Activated T-helper 1 cell treated with anti-CD3 and anti-CD28 coated beads, Interleukin-2, amount 50 U/mL, for 16 hours (primary cell): ENCODE data around the gene LAYN.

Source experiments
- DNase-seq, 2 donors: peaks; one replicate each; pipeline ENCODE4 v3.0.0-alpha.2; 2020; ENCODE audit warnings: low read depth in 1 of 2, low spot score in 1 of 2

The LAYN gene

GRCh38 chr11:111531136-111531535, 9.4 kb upstream of the LAYN start:
- DNase-seq, result no peak

- no peak for DNase-seq
Observed at GRCh38 chr11:111531687-111532364, 8.7 kb upstream of the LAYN start.

DNA sequence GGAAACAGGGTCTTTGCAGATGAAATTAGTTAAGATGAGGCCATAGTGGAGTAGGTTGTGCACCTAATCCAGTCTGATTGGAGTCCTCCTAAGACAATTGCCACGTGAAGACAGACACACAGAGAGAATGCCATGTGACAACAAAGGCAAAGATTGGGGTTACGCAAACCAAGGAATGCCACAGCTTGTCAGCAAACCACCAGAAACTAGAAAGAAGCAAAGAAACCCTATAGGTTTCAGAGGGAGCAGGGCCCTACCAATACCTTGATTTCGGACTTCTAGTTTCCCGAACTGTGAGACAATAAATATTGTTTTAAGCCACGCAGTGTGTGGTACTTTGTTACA, 8.2 kb upstream of the LAYN start:
- no peak for DNase-seq

DNA sequence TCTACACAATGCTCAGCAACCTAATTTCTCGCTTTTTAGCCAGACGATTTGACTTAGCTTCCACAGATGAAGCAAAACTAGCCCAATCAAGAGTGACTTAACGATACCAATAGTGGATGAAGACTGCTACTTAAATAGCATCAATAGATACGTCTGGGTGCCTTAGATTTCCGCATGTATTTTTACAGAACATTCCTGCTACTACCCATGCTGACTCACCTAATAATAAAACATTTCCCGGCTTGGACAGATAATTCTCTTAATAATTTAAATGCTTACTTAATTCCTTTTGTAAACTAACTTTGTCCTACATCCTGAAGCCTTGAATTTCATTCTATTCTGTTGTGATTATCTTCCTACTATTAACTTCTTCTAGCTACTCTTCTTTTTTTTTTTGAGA, 5.2 kb upstream of the LAYN start:
- DNase-seq, result no peak

- DNase-seq, result no peak
Observed at GRCh38 chr11:111537336-111537860, 3.1 kb upstream of the LAYN start.

GRCh38 chr11:111538407-111539114, 2.0 kb upstream of the LAYN start:
- DNase-seq, result no peak

DNA sequence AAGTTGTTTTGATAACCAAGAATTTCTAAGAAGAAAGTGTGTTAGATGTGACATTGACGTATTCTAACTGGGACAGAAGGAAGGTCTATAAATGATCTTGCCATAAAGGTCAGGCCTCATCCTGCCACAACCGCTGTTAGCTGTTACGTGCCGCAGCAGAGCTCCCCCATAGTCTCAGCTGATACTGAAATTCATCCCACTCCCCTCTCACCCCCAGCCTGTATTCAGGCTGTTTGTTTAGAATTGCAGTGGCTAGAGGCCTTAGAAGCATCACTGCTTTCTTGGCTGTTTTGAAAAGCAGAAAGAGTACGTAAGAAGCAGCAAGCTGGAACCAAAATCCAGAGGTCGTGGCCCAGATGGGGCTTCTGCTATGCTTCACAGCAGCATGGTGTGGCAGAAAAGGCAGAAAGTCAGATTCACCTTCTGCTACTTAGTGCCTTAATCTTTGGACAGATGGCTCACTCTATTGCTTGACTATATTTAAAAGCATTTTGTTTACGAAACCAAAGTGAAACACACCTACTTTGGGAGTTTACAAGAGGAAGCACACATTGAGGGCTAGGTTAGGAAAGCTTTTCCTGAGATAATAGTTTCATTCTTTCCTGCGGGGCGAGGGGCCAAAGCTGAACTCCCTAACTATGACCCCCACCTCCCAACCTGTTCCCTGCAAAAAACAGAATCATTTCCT, 950 bp upstream of the LAYN start:
- DNase-seq, result no peak

DNA sequence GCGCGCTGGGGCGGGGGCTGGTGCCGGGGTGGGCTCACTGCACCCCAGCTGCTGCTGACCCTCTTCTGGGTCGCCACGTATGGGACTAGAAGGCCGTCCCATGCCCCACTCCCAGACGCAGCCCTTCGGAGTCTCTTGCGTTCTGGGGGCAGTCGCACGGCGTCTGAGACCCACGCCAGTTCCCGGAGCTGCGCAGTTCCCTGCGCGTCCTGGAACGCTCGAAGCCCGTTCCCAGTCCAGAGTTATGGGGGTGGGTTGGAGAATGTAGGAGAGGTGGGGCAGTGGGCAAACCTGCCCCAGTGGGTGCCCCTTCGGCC, 375 bp downstream of the LAYN start:
- no peak for DNase-seq

DNA sequence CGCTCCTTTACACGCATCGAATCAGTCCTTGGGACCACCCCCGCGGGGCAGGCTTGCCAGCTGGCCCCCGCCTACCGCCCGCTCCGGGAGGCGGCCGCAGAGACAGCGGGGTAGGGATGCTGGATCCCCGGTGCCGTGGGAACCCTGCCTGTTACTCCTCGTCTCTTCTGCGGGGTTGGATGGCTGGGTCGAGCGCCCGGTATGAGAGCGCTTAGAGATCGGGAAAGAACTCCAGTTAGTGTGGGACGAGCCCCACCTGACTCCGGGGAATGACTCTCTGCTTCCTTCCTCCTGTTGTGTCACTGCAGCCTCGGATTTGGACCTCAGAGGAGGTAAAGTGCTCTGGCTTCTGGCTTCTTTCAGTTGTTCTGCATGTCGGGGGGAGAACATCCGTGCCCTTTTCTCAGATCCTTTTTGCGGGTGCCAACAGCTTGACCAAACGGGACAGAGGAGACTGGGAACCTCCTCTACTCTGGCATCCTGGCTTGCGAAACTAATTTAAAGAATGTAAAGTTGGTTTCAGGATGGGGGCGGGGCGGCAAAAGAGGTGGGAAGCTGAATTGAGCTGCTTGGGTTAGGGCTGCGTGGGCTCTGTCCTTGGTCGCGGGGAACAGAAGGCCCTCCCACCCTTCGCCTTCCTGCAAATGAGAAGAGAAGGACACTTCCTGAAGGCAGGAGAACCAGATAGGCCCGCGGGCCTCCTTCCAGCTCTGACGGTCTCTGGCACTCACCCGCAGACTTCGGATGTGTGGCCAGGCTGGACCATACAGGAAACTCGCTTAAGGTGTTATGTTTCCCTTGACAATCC, 938 bp downstream of the LAYN start:
- no peak for DNase-seq

- DNase-seq, result no peak
Observed at GRCh38 chr11:111542606-111543275, 2.2 kb downstream of the LAYN start.

GRCh38 chr11:111548525-111548924, 8.0 kb downstream of the LAYN start:
- DNase-seq, result no peak

GRCh38 chr11:111549196-111549868, 8.8 kb downstream of the LAYN start:
- DNase-seq, result no peak

DNA sequence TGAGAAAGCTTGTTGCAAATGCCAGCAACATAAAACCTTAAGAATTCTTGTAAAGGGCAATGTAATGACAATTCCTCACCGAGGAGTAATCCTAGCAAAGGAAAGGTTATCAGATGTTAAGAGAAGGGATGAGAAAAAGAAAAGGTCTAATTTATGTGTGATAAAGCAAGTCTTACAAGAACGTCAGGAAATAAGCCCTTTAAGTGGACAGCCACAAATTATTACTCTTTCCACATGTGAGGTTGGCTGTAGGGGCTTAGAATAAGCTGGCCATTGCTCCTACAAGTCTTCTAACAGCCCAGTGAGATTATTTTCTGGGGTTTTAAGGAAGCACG, 9.3 kb downstream of the LAYN start:
- no peak for DNase-seq

DNA sequence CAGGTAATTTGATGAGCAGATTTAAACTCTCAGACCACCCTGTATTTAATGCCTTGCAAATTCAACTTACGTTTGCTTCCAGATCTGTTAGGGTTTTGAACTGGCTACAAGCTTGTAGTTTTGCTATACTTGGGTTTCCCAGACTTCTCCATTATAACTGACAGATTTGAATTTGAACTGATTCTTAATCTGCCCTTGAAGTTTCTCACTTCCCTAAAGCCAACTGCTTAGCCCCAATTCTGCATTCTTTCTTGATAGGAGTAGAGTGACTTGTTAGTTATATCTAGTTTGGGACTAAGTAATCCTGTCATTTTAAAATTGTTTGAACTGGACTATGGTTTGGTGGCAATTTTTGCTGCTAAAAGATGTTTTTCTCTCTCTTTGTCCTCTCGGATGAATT, 9.7 kb downstream of the LAYN start:
- no peak for DNase-seq

DNA sequence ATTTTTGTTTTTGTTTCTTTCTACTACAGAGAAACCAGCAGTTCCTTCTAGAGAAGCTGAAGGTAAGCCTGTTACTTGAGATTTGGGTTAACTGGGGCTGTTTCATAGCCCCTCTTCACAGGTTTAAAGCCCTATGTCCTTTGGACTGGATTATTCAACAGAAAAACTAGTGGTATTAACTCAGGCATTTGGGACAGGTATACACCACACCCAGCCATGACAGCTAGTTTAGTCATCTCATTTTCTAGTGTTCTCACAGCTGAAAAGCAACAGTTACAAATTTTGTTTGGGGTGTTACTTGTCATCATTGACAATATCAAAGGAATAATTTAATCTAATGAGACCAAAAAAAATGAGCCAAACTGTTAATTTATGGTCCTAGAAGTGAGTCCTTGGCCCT, 14.0 kb downstream of the LAYN start:
- DNase-seq, result no peak

GRCh38 chr11:111555255-111555654, 14.7 kb downstream of the LAYN start:
- DNase-seq, result no peak

- DNase-seq, result no peak
Observed at GRCh38 chr11:111557425-111558111, 17.0 kb downstream of the LAYN start.

- no peak for DNase-seq
Observed at GRCh38 chr11:111559800-111560464, 19.4 kb downstream of the LAYN start.

- DNase-seq, result no peak
Observed at GRCh38 chr11:111560800-111561199, 20.3 kb downstream of the LAYN start.

- DNase-seq, result no peak
Observed at GRCh38 chr11:111561306-111561705, 20.8 kb downstream of the LAYN start.
